Forelimb muscle (tissue), 1 donor: ENCODE results near the gene RXFP3. TPM values are rescaled to one million over a fixed set of nuclear protein-coding genes. Genes with fewer than 3 reads are reported as not detected.
A peak's percentile ranks its signal among the peaks of the same experiment; 100 is the strongest.
"Not testable (repeated sequence)": the region's sequence is repeated elsewhere in the genome, so short reads cannot be mapped to it uniquely, and the experiment has no call there.

ENCODE experiments used
- DNase-seq: peaks from one replicate; pipeline ENCODE4 v3.0.0-alpha.2; 2013; ENCODE audit warnings: low read depth
- polyA plus RNA-seq: library from polyadenylated mRNA; unstranded; fragments of 120-200 nt; gene quantifications from one replicate; pipeline ENCODE4 v1.2.1, GENCODE V29; 2013; ENCODE audit not compliant: insufficient read length

The RXFP3 gene
- polyA plus RNA-seq, 1 donor: not detected

- no peak for DNase-seq
Observed at GRCh38 chr5:33936004-33936380, 194 bp upstream of the RXFP3 start.

GRCh38 chr5:33937017-33937706 lies 976 bp downstream of the RXFP3 start:
- no peak for DNase-seq

GRCh38 chr5:33937707-33938506 lies 1.7 kb downstream of the RXFP3 start:
- DNase-seq: no peak

- no peak for DNase-seq
Observed at GRCh38 chr5:33938507-33938796, 2.3 kb downstream of the RXFP3 start.

- DNase-seq: no peak
Observed at GRCh38 chr5:33938881-33939280, 2.7 kb downstream of the RXFP3 start.

GRCh38 chr5:33939556-33940262 lies 3.5 kb downstream of the RXFP3 start:
- DNase-seq: no peak

- no peak for DNase-seq
Observed at GRCh38 chr5:33941090-33941489, 4.9 kb downstream of the RXFP3 start.

- DNase-seq: no peak
Observed at GRCh38 chr5:33944543-33945132, 8.5 kb downstream of the RXFP3 start.

- DNase-seq: not testable (repeated sequence)
Observed at GRCh38 chr5:33952175-33952574, 16.0 kb downstream of the RXFP3 start.

GRCh38 chr5:33957577-33958150 lies 21.5 kb downstream of the RXFP3 start:
- DNase-seq: no peak

GRCh38 chr5:33958176-33958575 lies 22.0 kb downstream of the RXFP3 start:
- DNase-seq: no peak

- no peak for DNase-seq
Observed at GRCh38 chr5:33964132-33964700, 28.0 kb downstream of the RXFP3 start.

- no peak for DNase-seq
Observed at GRCh38 chr5:33966805-33967204, 30.6 kb downstream of the RXFP3 start.

GRCh38 chr5:33968211-33969005 lies 32.2 kb downstream of the RXFP3 start:
- no peak for DNase-seq

- DNase-seq: peak; percentile 44
Observed at GRCh38 chr5:33969572-33970452, 33.6 kb downstream of the RXFP3 start.

- no peak for DNase-seq
Observed at GRCh38 chr5:33973271-33973670, 37.1 kb downstream of the RXFP3 start.

GRCh38 chr5:33975852-33976251 lies 39.7 kb downstream of the RXFP3 start:
- peak; percentile 60 for DNase-seq

- no peak for DNase-seq
Observed at GRCh38 chr5:33976307-33976706, 40.1 kb downstream of the RXFP3 start.

GRCh38 chr5:33978306-33978705 lies 42.1 kb downstream of the RXFP3 start:
- DNase-seq: no peak

- no peak for DNase-seq
Observed at GRCh38 chr5:33980030-33980429, 43.8 kb downstream of the RXFP3 start.
